OCI-LY7 (cell line): Measurements from ENCODE around the gene ZNF181. TPM values are rescaled to one million over a fixed set of nuclear protein-coding genes. Genes with fewer than 3 reads are reported as not detected.

Source experiments
- BruUV-seq: library from RNA; stranded (reverse); fragments of 400-500 nt; replicated peaks from 2 replicates; lab custom pipeline; 2021; lab: Mats Ljungman, UMichigan
- CTCF ChIA-PET: fragments of 300-600 bp; sonication (Branson Sonifier 250); formaldehyde crosslinking; loops from one replicate; lab custom pipeline; 2022; ENCODE audit warnings: antibody characterized with exemption; ENCODE audit not compliant: unreplicated experiment; lab: Charles Lee
- POLR2A ChIA-PET: fragments of 300-600 bp; sonication (Branson Sonifier 250); formaldehyde crosslinking; loops from one replicate; lab custom pipeline; 2022; ENCODE audit warnings: antibody characterized with exemption; lab: Charles Lee
- DNase-seq: peaks from one replicate; pipeline ENCODE4 v3.0.0-alpha.2; 2015; ENCODE audit warnings: low spot score
- H2AFZ ChIP-seq: fragments of 200-600 bp; sonication (generic), shearing (Covaris generic); 2 replicates; pipeline ENCODE4 v1.6.1; 2014; ENCODE audit warnings: mild to moderate bottlenecking, antibody characterized with exemption, low read length, moderate library complexity
- H3K27ac ChIP-seq: fragments of 200-600 bp; sonication (generic); 2 replicates; pipeline ENCODE4 v1.5.1; 2014; ENCODE audit warnings: mixed run types, low read depth, mild to moderate bottlenecking, moderate library complexity, low read length, inconsistent platforms; ENCODE audit not compliant: poor library complexity, severe bottlenecking
- H3K36me3 ChIP-seq: fragments of 200-600 bp; sonication (generic); 2 replicates; pipeline ENCODE4 v1.6.1; 2014; ENCODE audit warnings: mild to moderate bottlenecking, antibody characterized with exemption, low read length, moderate library complexity, mixed read lengths; ENCODE audit not compliant: insufficient read depth
- H3K4me1 ChIP-seq: fragments of 200-600 bp; sonication (generic); 2 replicates; pipeline ENCODE4 v1.5.1; 2014; ENCODE audit warnings: mild to moderate bottlenecking, low read length; ENCODE audit not compliant: insufficient read depth, poor library complexity, severe bottlenecking
- H3K4me2 ChIP-seq: fragments of 200-600 bp; sonication (generic); 2 replicates; pipeline ENCODE4 v1.6.1; 2014; ENCODE audit warnings: mild to moderate bottlenecking, low read length
- H3K4me3 ChIP-seq: fragments of 200-600 bp; sonication (generic); 2 replicates; pipeline ENCODE4 v1.5.1; 2014; ENCODE audit warnings: mild to moderate bottlenecking, low read depth, low read length; ENCODE audit not compliant: poor library complexity, severe bottlenecking
- H3K79me2 ChIP-seq: fragments of 200-600 bp; sonication (generic); 2 replicates; pipeline ENCODE4 v1.6.1; 2016; ENCODE audit warnings: low read depth, mild to moderate bottlenecking, low read length, moderate library complexity, mixed read lengths; ENCODE audit not compliant: insufficient read depth
- H3K9me2 ChIP-seq: fragments of 200-600 bp; sonication (generic); 2 replicates; pipeline ENCODE4 v1.6.1; 2016; ENCODE audit warnings: mild to moderate bottlenecking, low read length, mixed read lengths; ENCODE audit not compliant: insufficient read depth
- H3K9me3 ChIP-seq: fragments of 200-600 bp; sonication (generic); 2 replicates; pipeline ENCODE4 v1.6.1; 2014; ENCODE audit warnings: mild to moderate bottlenecking, mixed run types, low read length, mixed read lengths
- H4K20me1 ChIP-seq: fragments of 200-600 bp; sonication (generic); 2 replicates; pipeline ENCODE4 v1.6.1; 2014; ENCODE audit warnings: mild to moderate bottlenecking, antibody characterized with exemption, low read length, moderate library complexity, mixed read lengths; ENCODE audit not compliant: insufficient read depth
- EZH2phosphoT487 ChIP-seq: fragments of 200-600 bp; sonication (generic); IDR thresholded peaks from 2 replicates; pipeline ENCODE4 v1.6.1; 2018; ENCODE audit warnings: low read depth, borderline replicate concordance, mild to moderate bottlenecking, mixed run types, antibody characterized with exemption, low read length, moderate library complexity, mixed read lengths
- intact Hi-C: fragments of 100-400 bp; cut with micrococcal nuclease; formaldehyde crosslinking; loops from one replicate; pipeline ENCODE4 v1.10.0; 2022; ENCODE audit not compliant: unreplicated experiment
- total RNA-seq, 2 experiments: library from RNA; depleted of rRNA in 1 of 2; stranded (reverse); fragments of >200 nt in 1 of 2; shearing (Covaris generic) in 1 of 2; gene quantifications; 2 replicates each; pipeline ENCODE4 v1.2.3, GENCODE V29; 2014 to 2022
- TF ChIP-seq, protein P1 (sequence below): fragments of 200-600 bp; sonication (generic); conservative IDR thresholded peaks from 2 replicates; pipeline ENCODE4 v1.5.1; 2014; ENCODE audit warnings: mild to moderate bottlenecking, antibody characterized with exemption, low read length, moderate library complexity, mixed read lengths

Gene ZNF181
- total RNA-seq, 2 experiments from 2014 or later = 8.3 to 18.8 TPM

GRCh38 chr19:34757441-34757840 lies 23.4 kb downstream of the ZNF181 start:
- BruUV-seq = no TSS peak
- H3K4me3 ChIP-seq = no peak overlapping the region
- no peaks in the 10 kb centered on the region for H3K36me3 ChIP-seq
- intact Hi-C loops = no loop called here
- H3K27ac ChIP-seq = no peak overlapping the region
- peaks cover 33% of the 10 kb centered on the region; the same call in 1 of the 2 replicates for H3K9me3 ChIP-seq
- no peak overlapping the region for H2AFZ ChIP-seq
- H3K4me1 ChIP-seq = no peaks in the 10 kb centered on the region
- H3K9me2 ChIP-seq = no peaks in the 10 kb centered on the region
- ChIA-PET CTCF (no interaction called here), POLR2A (no interaction called here)
- no peak overlapping the region for H3K4me2 ChIP-seq
- no peaks in the 10 kb centered on the region for H3K79me2 ChIP-seq
- no peak for DNase-seq
- no peak for TF ChIP-seq EZH2phosphoT487
- TF ChIP-seq, protein P1, sequence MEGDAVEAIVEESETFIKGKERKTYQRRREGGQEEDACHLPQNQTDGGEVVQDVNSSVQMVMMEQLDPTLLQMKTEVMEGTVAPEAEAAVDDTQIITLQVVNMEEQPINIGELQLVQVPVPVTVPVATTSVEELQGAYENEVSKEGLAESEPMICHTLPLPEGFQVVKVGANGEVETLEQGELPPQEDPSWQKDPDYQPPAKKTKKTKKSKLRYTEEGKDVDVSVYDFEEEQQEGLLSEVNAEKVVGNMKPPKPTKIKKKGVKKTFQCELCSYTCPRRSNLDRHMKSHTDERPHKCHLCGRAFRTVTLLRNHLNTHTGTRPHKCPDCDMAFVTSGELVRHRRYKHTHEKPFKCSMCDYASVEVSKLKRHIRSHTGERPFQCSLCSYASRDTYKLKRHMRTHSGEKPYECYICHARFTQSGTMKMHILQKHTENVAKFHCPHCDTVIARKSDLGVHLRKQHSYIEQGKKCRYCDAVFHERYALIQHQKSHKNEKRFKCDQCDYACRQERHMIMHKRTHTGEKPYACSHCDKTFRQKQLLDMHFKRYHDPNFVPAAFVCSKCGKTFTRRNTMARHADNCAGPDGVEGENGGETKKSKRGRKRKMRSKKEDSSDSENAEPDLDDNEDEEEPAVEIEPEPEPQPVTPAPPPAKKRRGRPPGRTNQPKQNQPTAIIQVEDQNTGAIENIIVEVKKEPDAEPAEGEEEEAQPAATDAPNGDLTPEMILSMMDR = no peak
- H4K20me1 ChIP-seq = no peaks in the 10 kb centered on the region

- no peak overlapping the region for H3K4me2 ChIP-seq
- POLR2A ChIA-PET = interaction anchor here (0.6 kb wide), 1 partner anchor 82 kb away, joined by 3 read pairs; the partner anchor contains the start of genes SCGB2B2 and ZNF302
These were observed 25.3 kb downstream of the ZNF181 start for GRCh38 chr19:34759218-34759917.

More at GRCh38 chr19:34759218-34759917, 25.3 kb downstream of the ZNF181 start:
- H3K27ac ChIP-seq = no peak overlapping the region
- intact Hi-C loops = no loop called here
- no peaks in the 10 kb centered on the region for H3K79me2 ChIP-seq
- BruUV-seq = no TSS peak
- CTCF ChIA-PET = no interaction called here
- TF ChIP-seq, protein P1 = no peak
- TF ChIP-seq EZH2phosphoT487 = no peak
- no peaks in the 10 kb centered on the region for H3K4me1 ChIP-seq
- no peaks in the 10 kb centered on the region for H3K36me3 ChIP-seq
- H4K20me1 ChIP-seq = no peaks in the 10 kb centered on the region
- H2AFZ ChIP-seq = no peak overlapping the region
- no peak overlapping the region for H3K4me3 ChIP-seq
- no peak for DNase-seq
- peaks cover 33% of the 10 kb centered on the region; the same call in 1 of the 2 replicates for H3K9me3 ChIP-seq
- no peaks in the 10 kb centered on the region for H3K9me2 ChIP-seq
